Measurements from ENCODE around the gene MSLN.
A peak's percentile ranks its signal among the peaks of the same experiment; 100 is the strongest.

Gene MSLN

DNA sequence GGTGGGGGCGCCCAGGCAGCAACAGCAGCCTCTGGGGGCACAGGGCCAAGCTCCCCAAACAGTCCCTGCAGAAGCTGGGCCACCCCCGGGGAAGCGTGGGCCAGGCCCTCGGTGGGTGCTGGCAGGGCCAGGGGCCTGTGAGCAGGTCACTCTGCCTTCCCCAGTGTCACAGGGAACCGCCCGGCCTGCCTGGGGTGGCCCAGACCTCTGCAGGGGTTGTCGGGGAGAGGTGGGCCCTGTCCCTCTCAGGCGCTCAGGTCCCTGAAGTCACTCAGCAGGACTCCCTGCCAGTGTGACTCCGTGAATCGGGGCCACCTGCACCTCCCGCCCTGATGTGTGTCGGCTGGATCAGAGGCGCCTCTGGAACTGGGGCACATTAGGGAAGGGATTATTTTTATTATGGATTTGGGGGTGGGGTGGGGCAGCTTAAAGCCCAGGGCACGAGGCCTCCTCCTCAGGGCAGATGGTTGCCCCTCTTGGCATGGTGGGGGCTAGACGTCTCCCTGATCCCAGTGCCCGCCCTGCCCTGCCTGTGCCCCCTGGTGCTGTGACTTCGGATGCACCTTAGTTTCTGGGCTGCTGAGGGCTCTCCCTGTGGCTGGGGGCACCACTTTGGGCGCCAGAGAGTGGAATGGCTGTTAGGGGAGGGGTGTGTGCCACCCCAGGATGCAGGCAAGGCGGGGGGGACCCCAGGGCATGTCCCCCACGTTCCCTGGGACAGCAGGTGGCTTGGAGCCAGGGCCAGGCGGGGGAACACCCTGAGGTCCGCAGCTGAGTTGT, 41.2 kb downstream of the MSLN start:
- no peak for DNase-seq

DNA sequence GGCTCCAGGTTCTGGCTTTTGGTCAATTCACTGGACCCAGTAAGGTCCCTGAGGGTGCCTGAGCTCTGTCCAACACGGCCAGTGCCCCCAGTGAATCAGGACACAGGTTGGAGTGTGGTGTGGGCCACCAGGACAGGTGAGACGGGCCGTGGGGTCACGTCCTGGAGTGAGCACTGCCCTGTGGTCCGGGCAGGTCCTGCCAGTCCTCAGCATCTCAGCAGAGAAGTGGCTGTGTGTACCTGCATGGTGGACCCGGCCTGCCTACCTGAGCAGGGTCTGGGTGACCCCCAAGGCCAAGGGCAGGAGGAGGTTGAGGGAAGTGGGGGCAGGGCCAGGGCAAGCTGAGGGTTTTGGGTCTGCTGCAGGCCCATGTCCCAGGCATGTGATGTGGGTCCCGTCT, 41.9 kb downstream of the MSLN start:
- DNase-seq: no peak

DNA sequence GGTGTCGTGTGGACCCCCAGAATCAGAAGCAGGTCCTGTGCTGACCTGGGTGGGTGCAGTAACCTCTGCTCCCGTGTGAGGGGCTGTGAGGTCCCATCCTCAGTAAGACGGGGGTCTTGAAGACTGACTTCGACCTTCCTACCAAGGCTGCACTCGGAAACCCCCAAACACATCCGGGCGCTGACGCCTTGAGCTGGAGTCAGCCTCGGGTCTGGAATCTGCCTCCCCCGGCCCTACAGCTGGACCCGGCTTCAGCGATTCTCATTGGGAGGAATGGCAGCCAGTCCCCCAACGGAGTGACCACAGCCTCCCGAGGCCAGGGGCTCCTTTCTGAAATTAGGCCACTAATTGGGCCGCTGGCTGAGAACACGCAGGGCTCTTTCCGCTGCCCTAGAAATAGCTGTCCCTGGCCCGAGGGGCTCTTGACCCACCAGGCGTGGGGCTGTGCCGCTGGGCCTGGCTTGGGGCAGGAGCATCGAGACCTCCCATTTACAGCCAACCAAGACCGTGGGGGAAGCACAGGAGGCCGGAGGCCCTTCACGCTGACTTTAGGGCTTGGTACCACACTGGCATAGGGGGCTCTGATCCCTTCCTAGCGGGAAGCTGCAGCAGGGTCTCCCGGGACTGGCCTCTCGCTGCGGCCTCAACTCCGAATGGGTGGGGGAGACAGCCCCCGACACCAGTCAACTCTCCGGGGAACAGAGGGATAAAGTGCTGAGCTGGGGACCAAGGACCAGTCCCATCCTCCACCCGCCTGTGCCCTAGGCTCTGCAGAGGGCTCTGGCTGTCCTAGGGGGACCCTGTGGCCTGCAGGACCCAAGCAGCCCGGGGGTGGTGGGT, 42.6 kb downstream of the MSLN start:
- DNase-seq: no peak

DNA sequence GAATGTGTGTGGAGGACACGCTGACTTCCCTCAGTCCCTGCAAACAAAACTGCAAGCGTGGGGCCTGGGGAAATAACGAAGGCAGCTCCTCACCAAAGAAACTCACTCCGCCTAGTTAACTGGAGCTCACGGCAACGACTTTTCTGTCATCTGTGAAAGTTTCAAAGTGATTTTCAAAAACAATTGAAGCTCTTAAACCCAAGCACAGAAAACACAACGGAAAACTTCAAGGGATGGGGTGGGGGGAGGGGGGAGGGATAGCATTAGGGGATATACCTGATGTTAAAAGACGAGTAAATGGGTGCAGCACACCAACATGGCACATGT, 43.2 kb downstream of the MSLN start:
- DNase-seq: no peak

DNA sequence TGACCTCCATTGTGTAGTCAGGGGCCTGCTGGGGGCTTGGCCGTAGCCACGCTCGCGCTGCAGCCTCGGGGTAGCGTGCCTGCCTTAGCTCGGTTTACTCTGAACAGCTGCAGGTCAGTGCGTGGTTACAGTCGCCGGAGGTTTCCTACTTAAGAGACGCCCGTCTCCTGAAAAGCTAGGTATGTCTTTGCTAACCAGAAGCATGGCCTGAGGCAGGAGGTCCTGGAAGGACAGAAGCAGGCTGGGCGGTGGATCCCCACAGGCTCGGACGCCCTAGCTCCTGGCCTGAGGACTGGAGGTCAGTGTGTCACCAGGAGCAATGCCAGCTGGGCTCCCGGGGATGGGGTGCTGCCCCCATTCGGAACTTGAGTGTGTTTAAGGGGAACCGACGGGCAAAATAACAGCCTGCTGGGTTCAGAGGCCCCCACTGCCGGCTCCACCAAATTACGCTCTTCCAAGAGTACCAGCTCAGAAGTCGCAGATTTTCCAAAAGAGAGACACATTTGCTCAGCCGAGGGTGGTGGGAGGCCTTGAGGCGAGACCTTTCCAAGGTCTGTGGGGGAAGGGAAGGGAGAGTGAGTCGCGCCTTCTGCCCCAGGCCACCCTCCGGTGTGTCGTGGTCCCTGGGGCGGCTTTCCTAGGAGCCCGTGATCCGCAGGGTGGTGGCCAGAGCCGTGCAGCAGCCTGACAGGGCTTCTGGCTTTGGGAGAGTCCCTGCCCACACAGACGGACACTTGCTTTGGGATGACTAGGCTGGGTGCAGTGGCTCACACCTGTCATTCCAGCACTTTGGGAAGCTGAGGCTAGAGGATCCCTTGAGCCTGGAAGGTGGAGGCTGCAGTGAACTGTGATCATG, 43.9 kb downstream of the MSLN start:
- no peak for DNase-seq

DNA sequence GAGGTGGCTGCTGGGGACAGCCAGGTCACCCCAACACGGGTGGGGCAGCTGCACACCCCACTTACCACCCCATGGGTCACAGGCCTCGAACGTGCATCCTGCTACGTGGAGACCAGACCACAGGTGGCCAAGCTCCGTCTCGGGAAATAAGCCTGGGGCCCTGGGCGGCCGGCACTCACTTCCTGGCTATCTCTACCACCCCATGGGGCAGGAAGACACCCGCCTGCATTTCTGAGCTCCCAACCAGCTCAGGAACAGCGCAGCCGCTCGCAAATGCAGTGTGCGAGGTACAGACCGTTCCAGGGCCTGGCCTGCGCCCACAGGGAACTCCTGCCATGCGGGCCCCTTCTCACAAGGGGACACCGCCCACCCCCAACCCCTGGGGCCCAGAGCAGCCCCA, 44.9 kb downstream of the MSLN start:
- no peak for DNase-seq

DNA sequence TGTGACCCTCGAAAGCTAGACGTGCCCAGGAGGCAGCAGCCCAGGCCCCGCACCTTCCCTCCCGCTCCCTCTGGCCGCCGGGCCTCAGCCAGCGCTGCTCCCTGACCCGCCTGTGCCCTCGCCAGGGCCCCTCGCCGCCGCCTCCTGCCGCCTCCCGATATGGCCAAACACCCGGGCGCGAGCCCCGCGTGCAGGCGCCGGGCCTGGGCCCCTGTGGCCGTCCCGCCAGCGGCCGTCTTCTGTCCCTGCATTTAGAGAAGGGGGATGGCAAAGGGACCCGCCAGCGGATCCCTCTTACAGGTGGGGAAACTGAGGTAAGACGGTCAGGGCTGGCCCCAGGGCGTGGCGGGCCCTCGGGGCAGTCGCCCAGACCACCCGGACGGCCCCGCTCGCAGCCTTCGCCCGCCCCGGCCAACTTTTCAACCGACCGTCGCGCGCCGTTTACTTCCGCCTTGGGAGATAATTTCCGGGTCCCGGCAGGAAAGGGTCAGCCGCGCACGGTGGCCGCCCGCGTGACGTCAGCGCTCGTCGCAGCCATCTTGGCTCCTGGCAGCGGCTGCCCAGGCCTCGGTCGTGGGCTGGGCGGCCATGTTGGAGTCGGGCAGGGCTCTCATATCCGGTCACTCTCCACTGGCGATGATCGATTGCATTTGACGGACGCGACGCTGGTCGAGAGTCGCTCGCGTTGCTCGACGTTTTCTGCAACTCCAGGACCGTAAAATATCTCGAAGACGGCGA, 47.0 kb downstream of the MSLN start:
- DNase-seq: peak in 55 of 56 donors; percentile 20 to 94 (median 83)

DNA sequence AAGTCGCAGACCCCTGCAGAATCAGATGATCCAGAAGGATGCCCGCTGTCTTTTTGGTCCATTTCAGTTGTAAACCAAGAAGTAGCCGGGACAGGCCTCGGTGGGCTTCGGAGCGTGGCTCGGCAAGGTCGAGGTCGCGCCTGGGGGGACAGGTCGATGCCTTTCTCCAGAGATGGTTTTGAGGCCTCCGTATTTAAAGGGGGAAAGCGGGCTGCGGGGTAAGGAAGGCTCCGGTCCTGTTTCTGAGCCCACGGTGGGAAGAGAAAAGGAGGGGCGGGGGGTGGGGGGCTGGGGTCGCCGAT, 47.5 kb downstream of the MSLN start:
- no peak for DNase-seq

DNA sequence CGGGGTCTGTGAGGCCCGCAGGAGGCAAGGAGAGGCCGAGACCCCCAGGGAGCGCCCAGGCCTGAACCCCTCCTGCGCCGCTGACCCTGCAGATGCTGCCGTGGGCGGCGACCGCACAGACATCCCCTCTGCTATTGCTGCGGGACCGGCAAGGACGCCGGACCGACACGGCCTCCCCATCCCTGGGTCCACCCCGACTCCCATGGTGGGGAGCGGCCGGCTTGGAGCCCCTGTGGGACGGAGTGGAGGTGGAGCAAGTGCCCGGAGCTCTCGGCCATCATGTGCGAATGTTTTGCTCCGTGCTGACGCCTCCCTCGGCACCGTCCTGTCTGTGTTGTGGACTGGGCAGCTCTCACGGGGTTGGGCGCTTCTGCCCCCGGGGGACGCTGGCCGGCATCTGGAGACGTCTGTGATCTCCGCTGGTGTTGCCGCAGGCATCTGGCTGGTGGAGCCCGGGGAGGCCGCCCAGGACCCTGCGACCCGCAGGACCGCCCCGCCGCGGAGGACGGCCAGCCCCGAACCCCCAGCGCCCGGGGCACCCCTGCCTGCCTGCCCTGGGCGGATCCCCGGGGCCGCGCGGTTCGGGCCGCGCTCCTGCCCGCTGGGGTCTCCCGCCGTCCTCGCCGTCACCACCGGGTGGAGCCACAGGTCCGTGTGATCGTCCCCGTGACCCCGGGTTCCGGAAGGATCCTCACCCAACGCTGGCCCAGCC, 52.8 kb downstream of the MSLN start:
- peak in 52 of 56 donors; percentile 6 to 84 (median 45) for DNase-seq

DNA sequence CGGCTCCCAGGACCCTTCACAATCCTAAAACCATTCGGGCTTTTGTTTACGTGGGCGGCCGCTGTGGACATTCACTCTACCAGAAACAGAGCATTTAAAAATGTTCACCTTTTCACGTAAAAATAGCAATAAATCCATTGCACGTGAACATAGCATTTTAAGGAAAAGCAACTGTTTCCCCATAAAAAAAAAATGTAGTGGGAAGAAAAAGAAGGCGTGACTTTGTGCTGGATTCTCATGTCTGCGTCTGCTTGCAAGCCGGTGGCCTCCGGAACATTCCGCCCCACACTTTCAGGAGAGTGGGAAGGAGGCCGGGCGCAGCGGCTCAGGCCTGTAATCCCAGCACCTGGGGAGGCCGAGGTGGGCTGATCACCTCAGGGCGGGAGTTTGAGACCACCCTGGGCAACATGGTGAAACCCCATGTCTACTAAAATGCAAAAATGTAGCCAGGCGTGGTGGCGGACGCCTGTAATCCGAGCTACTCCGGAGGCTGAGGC, 53.4 kb downstream of the MSLN start:
- peak in 1 of 56 donors; percentile 14 for DNase-seq

DNA sequence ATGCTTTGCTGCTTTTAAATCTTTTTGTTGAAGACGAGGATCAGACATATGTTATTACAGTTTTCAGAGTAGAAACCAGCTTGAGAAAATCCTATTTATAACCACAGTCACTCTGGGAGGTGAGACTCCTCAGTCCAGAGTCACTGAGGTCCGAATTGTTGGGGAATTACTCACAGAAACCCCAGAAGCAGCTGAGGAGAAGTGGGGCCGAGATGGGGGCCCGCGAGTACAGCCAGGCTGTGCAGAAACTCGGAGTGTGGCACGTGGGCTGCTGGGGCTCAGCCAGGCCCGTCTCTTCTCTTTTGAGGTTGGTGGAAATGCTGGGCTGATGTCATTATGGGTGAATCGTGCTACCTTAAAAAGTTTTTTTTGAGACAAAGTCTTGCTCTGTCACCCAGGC, 54.4 kb downstream of the MSLN start:
- no peak for DNase-seq

DNA sequence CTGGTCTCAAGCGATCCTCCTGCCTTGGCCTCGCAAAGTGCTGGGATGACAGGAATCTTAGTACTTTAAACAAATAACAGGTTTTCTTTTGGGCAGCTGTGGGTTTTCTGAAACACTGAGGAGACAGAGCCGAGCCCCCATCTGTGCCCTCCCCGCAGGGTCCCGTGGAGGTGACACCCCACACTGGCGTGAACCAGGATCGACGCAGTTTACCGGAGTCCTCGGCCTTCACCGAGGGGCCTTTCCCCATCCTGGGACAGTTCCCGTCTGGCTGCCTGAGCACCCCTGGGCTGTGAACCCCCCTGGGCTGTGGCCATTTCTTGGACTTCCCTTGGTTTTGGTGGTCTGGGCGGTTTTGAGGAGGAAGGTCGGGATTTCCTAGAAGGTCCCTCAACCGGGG, 55.3 kb downstream of the MSLN start:
- DNase-seq: no peak

DNA sequence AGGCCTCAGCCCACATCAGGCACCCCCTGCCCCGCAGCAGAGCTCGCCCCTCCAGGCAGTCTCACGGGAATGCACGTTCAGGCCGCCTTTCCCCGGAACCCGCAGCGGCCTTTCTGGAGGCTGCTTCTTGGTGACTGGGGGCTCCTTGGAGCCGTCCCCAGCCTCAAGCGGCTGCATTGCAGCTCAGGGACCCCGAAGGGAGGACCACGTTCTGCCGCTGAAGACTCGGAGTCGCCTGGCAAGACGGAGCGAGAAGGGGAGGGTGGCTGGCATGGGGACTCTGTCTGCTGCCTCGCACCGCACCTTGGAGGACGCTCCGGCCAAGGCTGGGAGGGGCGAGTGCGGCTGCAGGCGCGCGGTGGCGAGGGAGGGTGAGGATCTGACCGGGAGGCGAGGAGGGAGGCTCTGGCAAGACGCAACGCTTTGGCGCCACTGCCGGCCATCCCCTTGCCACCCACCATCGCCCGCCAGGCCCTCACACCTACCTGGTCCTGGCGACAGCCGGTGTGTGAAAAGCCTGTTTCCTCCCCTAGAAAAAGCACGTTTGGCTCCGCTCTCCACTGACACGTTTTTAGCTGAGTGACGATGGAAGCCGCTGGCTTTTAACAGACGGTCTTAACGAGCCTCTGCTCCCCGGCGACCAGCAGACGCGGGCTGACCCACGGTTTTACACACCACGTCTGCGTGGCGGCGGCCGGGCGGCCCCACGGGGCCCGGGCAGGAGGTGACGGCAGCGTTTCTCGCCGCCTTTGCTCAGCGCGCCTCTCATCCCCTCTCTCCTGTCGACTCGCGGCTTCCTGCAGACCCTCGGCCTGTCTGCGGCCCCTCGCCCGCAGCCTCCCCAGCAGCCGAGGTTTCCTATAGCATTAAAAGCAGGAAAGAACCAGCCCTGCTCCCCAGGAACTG, 56.7 kb downstream of the MSLN start:
- DNase-seq: no peak

DNA sequence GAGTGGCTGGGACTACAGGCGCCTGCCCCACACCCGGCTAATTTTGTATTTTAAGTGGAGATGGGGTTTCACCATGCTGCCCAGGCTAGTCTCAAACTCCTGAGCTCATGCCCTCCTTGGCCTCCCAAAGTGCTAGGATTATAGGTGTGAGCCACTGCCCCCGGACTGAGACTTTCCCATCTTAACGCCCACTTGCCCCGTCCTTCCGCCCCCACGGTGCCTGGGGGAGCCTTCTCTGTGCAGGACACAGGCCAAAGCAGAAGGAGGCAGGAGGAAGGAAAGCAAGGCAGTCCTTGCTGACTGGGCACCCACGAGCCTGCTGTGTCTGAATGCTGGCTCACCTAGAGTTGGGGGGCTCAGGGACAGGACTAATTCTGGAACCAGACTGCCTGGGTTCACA, 57.6 kb downstream of the MSLN start:
- no peak for DNase-seq

Measured in nucleus accumbens (tissue), 56 donors.